HG02840 (cell line): ENCODE data around the gene ERICH4.
"Not testable (repeated sequence)": the region's sequence is repeated elsewhere in the genome, so short reads cannot be mapped to it uniquely, and the experiment has no call there.

Experiments used
- ATAC-seq: cut with Tn5 transposase; IDR thresholded peaks from one replicate; pipeline ENCODE4 v1.9.1; 2021; ENCODE audit warnings: mild to moderate bottlenecking, moderate library complexity, moderate number of reproducible peaks; ENCODE audit not compliant: unreplicated experiment, low FRiP score

Gene ERICH4

DNA sequence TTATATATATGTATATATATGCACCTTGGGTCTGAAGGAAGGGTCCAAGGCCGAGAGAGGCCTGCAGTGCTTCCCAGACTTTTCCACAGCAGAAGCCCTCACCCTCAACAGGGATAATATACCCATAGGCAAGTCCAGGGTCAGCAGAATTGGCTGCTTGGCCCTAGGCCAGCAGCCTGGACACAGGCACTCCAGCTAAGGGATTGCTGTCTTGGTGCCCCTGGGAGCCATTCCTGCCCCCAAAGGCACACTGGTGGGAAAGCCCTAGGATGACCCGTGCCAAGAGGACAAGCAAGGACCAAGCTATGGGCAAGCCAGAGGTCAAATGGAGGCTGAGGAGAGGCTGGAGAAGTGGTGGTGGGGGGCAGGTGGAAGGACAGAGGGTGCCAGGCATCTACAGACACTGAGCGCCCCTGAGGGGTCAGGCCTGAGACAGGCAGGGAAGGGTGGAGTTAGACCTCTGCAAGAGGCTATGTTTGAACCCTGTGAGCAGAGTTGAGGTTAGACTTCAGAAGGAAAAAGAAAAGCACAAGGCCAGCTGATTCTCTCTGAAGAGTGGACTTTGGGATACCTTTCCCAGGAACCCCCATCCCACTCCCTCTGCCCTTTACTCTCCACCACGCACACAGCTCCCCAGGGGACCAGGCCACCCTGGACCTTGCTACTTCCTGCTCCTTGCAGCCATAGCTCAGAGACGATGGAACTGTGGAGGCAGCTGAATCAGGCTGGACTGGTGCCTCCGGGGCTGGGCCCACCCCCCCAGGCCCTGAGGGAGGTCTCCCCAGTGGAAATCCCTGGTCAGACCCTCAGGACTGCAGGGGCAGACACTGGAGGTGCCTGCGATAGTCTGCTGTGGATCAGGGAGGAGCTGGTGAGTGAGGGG is at the start of gene ERICH4:
TSS of gene ERICH4 (plus strand) at position 684 of the 883 bp plus-strand sequence. CDS start at position 698, 14 bp downstream.
- ATAC-seq, result no peak

DNA sequence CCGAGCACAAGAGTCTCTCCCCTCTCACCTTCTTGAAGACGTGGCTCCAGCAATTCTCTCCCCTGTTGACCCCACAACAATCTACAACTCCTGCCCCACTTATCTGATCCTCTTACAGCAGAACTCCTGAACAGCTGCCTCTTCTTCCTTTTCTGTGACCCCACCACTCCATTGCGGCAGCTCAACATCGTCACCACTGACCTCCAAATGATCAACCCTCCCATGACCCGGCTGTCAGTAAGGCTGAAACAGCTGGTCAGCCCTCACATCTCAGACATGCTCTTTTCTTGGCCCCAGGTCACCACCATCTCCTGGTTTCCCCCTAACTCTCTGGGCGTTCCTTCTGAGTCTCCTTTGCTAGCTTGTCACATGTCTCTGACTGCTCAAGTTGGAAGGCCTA is 47.6 kb upstream of the ERICH4 start:
- ATAC-seq, result no peak

- peak; percentile 95 for ATAC-seq
Observed at GRCh38 chr19:41397086-41398049, 45.6 kb upstream of the ERICH4 start, which contains the start of the genes BCKDHA and EXOSC5. Gene BCKDHA, plus strand, starts transcription at chr19:41397818. Its CDS starts 10 bp downstream, at chr19:41397828. Gene EXOSC5, minus strand, starts transcription at chr19:41397359. Its CDS starts 31 bp downstream, at chr19:41397328.

- no peak for ATAC-seq
Observed at GRCh38 chr19:41398050-41398418, 44.9 kb upstream of the ERICH4 start.

DNA sequence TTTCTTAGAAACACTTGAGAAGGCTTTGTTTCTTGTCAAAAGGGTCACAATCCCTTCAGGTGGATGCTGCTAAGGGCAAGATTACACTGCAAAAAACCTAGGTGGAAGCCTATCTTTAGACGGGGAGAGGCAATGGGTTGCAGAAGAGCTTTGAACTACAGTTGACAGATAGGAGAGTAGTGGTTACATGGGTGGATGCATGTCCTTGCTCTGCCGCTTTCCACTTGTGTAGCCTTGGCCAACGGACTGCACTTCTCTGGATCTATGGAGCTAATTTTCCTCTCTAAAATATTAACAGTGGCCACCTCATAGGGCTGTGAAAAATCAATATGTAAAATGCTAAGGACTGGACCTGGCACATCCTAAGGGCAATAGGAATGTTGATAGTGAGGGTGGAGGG is 44.4 kb upstream of the ERICH4 start:
- no peak for ATAC-seq

GRCh38 chr19:41399091-41399490 is 43.9 kb upstream of the ERICH4 start:
- ATAC-seq, result no peak

GRCh38 chr19:41399525-41399924 is 43.4 kb upstream of the ERICH4 start:
- ATAC-seq, result no peak

DNA sequence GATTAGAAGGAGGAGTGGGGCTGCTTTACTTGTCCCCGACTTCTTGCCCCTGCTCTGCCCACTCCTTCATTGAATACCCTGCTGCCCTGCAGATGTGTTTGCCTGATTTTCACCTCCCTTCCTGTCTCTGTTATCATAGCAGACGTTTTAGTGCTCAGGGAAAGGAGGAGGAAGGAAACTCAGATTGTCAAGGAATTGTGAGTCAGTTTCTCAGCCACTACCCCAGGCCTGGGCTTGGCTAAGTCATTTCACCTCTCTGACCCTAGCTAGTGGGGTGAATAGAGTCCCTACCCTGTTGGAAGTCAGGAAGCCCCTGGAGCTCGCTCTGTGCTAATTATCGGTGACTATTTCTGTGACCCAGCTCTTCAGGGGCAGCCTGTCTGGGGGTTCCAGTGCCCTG is 41.5 kb upstream of the ERICH4 start:
- ATAC-seq, result no peak

- ATAC-seq, result no peak
Observed at GRCh38 chr19:41402010-41402409, 40.9 kb upstream of the ERICH4 start.

GRCh38 chr19:41403181-41403970 is 39.6 kb upstream of the ERICH4 start:
- no peak for ATAC-seq

GRCh38 chr19:41405776-41406175 is 37.2 kb upstream of the ERICH4 start:
- no peak for ATAC-seq

DNA sequence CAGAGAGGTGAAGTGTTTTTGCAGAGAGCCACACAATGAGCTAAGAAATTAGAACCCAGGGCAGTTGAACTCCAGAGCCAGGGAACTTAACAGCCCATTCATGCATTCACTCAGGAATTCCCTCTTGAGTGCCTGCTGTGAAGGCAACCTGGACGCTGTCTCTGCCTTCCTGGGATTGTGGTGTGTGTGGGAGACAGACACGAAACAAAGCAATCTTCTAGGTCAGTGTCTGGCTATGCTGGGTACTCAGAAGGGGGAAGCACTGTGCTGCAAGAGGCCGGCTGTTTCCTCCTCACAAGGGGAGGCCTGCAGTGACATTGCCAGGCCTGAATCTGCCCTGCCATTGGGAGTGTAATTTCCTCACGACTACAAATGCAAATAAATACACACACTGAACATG is 35.7 kb upstream of the ERICH4 start:
- ATAC-seq, result no peak

DNA sequence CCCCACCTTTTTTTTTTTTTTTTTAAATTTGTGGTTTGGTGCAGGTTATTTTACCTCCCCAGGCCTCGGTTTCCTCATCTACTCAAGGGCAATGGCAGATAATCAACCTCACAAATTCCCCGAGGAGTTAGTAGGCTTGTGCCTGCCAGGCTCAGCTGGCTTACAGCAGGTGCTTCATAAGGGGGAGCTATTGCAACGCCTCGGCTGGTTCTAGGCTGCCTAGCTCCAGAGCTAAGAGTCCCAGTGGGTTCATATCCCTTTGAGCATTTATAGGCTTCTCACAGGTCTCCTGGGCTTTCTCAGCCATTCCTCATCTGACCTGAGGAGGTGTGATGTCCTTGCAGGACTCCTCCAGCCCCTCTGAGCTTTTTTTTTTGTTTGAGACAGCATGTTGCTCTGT is 34.7 kb upstream of the ERICH4 start:
- no peak for ATAC-seq

- not testable (repeated sequence) for ATAC-seq
Observed at GRCh38 chr19:41408846-41409245, 34.1 kb upstream of the ERICH4 start.

DNA sequence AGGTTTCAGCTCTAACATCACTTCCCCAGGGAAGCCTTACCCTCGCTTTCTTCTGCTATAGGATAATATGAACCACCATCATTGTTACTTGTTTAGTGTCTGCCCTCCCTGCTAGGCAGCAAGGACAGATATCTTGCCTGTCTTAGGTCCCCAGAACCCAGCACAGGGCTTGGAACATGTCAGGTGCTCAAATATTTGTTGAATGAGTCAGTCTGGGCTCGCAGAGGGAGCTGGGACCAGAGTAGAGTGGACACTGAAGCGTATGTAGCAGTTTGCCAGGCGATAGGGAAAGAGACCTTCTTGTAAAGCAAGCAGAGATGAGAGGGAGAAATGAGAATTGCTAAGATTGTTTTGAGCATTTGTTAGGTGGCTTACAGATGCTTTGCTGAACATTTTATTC is 33.7 kb upstream of the ERICH4 start:
- no peak for ATAC-seq

GRCh38 chr19:41410336-41411054 is 32.5 kb upstream of the ERICH4 start:
- ATAC-seq, result no peak

DNA sequence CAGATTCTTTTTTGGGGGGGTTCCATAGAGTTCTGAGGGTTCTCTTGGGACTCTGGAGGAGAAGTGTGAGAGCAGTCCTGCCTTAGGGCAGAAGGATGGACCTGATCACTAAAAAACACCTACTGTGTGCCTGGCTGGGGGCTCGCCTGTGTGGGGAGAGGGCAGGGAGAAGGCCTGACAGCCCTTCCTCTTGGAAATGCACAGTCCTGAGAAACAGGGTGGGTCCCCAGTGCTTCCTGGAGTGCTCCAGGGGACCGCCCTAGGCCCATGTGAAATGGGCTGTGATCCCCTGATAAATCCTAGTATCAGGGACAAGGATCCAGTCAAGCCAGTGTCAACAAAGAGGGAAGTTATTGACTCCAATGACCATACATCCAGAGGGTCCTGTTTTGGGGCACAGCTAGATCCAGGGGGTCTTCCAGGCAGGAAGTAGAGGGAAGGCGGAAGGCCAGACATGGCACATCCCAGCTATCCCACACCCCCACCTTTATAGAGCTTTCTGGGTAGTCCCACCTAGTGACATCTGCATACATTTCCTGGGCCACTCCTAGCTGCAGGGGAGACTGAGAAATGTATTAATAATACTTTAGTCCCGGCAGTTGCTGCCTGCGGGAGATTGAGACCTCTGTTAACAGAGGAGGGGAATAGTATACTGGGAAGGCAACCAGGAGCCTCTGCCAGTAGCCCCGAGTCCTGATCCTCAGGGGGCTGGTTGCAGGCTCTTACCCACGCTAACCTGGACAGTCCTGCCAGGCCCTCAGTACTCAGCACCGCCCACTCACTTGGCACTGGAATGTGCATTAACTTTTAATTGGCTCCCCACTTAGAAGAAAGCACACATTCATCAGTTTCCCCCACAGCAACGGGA is 31.6 kb upstream of the ERICH4 start:
- no peak for ATAC-seq

- no peak for ATAC-seq
Observed at GRCh38 chr19:41411968-41412265, 31.0 kb upstream of the ERICH4 start.

DNA sequence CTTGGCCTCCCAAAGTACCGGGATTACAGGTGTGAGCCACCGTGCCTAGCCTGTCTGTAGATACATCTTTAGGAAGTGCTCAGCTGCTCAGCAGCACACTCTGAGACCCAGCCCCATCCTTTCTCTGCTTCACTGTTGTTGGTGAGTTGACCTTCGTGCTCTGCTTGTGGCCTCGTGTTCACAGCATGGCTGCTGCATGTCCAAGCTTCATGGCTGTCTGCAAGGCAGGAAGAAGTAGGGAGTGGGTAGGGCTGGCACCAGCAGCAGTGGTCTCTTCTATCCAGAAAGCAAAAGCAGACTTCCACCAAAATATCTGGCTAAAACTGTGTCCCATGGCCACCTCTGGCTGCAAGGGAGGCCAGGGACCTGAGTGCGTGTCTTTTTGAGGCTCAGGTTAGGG is 30.0 kb upstream of the ERICH4 start:
- ATAC-seq, result no peak
